Lower leg skin (tissue), 3 donors: ENCODE data around the gene CCDC93.

Source experiments
- POLR2A ChIP-seq, 2 donors: fragments of 450-650 bp; IDR thresholded peaks; one replicate each; pipeline ENCODE4 v1.6.1; 2016 to 2017; ENCODE audit warnings: antibody characterized with exemption in 2 of 2, mild to moderate bottlenecking in 1 of 2, moderate library complexity in 1 of 2
- TF ChIP-seq, protein P1 (sequence below), 3 donors: fragments of 450-650 bp; IDR thresholded peaks; one replicate each; pipeline ENCODE4 v1.5.1; 2016; ENCODE audit warnings: antibody characterized with exemption in 3 of 3, mild to moderate bottlenecking in 3 of 3, moderate library complexity in 2 of 3

DNA sequence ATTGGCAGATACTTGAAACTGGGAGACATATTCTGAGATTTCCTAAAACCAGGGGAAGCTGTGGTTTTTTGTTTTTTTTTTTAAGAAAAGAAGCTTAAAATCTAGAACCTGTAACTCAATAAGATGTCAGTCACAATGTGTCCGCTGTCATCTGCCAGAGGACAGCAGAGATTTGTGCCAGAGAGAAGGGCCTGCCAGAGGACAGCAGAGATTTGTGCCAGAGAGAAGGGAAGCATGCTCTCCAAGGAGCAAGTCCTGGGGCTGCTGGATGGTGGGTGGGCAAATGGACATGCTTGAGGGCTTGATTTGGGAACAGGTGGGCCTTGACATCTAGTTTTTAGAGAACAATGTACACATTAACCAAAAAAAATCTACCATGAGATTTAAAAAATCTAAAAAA, 77.9 kb downstream of the CCDC93 start:
- TF ChIP-seq, protein P1, sequence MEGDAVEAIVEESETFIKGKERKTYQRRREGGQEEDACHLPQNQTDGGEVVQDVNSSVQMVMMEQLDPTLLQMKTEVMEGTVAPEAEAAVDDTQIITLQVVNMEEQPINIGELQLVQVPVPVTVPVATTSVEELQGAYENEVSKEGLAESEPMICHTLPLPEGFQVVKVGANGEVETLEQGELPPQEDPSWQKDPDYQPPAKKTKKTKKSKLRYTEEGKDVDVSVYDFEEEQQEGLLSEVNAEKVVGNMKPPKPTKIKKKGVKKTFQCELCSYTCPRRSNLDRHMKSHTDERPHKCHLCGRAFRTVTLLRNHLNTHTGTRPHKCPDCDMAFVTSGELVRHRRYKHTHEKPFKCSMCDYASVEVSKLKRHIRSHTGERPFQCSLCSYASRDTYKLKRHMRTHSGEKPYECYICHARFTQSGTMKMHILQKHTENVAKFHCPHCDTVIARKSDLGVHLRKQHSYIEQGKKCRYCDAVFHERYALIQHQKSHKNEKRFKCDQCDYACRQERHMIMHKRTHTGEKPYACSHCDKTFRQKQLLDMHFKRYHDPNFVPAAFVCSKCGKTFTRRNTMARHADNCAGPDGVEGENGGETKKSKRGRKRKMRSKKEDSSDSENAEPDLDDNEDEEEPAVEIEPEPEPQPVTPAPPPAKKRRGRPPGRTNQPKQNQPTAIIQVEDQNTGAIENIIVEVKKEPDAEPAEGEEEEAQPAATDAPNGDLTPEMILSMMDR (IDR thresholded peaks at IDR 0.05) = no peak
- TF ChIP-seq POLR2A (IDR thresholded peaks at IDR 0.05) = no peak
